NCI-H446 treated with DMSO at 0.1 percent for 48 hours (cell line): ENCODE data around the gene UBR3.

Experiments
- DNase-seq: peaks from one replicate; lab custom pipeline; 2025; lab: John Stamatoyannopoulos, UW

The UBR3 gene

GRCh38 chr2:170047331-170048065, 220.2 kb downstream of the UBR3 start:
- DNase-seq = no peak

GRCh38 chr2:170052151-170052550, 224.9 kb downstream of the UBR3 start:
- no peak for DNase-seq

GRCh38 chr2:170054997-170055396, 227.7 kb downstream of the UBR3 start:
- DNase-seq = no peak

GRCh38 chr2:170056900-170057299, 229.6 kb downstream of the UBR3 start:
- DNase-seq = no peak

GRCh38 chr2:170063456-170064235, 236.4 kb downstream of the UBR3 start:
- peak; percentile 22 for DNase-seq

- no peak for DNase-seq
Observed at GRCh38 chr2:170070778-170071177, 243.5 kb downstream of the UBR3 start.

- DNase-seq = peak; percentile 49
Observed at GRCh38 chr2:170073288-170073687, 246.0 kb downstream of the UBR3 start.

GRCh38 chr2:170076189-170076588, 248.9 kb downstream of the UBR3 start:
- no peak for DNase-seq

GRCh38 chr2:170077830-170078569, 250.7 kb downstream of the UBR3 start:
- DNase-seq = no peak

GRCh38 chr2:170084820-170085491, 257.7 kb downstream of the UBR3 start:
- DNase-seq = no peak

GRCh38 chr2:170086117-170086688, 258.9 kb downstream of the UBR3 start:
- DNase-seq = no peak

- DNase-seq = peak; percentile 89
Observed at GRCh38 chr2:170086751-170087412, 259.6 kb downstream of the UBR3 start.

- peak; percentile 77 for DNase-seq
Observed at GRCh38 chr2:170087413-170087793, 260.1 kb downstream of the UBR3 start.

GRCh38 chr2:170088776-170089175, 261.5 kb downstream of the UBR3 start:
- DNase-seq = peak; percentile 35

GRCh38 chr2:170090229-170090628, 263.0 kb downstream of the UBR3 start:
- no peak for DNase-seq

GRCh38 chr2:170091436-170091835, 264.2 kb downstream of the UBR3 start:
- DNase-seq = no peak

- no peak for DNase-seq
Observed at GRCh38 chr2:170092436-170093060, 265.3 kb downstream of the UBR3 start.

- no peak for DNase-seq
Observed at GRCh38 chr2:170095380-170095779, 268.1 kb downstream of the UBR3 start.

GRCh38 chr2:170098626-170099312, 271.5 kb downstream of the UBR3 start:
- DNase-seq = peak; percentile 84

GRCh38 chr2:170101789-170102188, 274.5 kb downstream of the UBR3 start:
- peak; percentile 81 for DNase-seq
